HepG2 (cell line): ENCODE measurements around the gene PPP1R1A. TPM values are rescaled to one million over a fixed set of nuclear protein-coding genes. Genes with fewer than 3 reads are reported as not detected.

ENCODE experiments used
- ATAC-seq: fragments of 200-7000 bp; cut with Tn5 transposase; 3 replicates; pipeline ENCODE4 v1.9.1; 2020; ENCODE audit warnings: mild to moderate bottlenecking, moderate library complexity
- BruUV-seq: library from RNA; stranded (reverse); fragments of 400-500 nt; replicated peaks from 2 replicates; lab custom pipeline; 2021; lab: Mats Ljungman, UMichigan
- CTCF ChIA-PET: fragments of 300-600 bp; formaldehyde crosslinking; extraction: SDS; loops from one replicate; lab custom pipeline; 2021; ENCODE audit warnings: low total read pairs, inconsistent platforms, low intra/inter-chr PET ratio; lab: Yijun Ruan, JAX
- POLR2A ChIA-PET: fragments of 350-600 bp; sonication (Branson Sonifier 250); formaldehyde crosslinking; loops from one replicate; lab custom pipeline; 2020; ENCODE audit warnings: antibody characterized with exemption, inconsistent platforms; lab: Yijun Ruan, JAX
- DNase-seq: peaks from one replicate; pipeline ENCODE4 v3.0.0-alpha.2; 2015; ENCODE audit warnings: low spot score
- FAIRE-seq: peaks from 3 replicates; lab custom pipeline; 2011; peaks lifted over from hg19 to GRCh38; lab: Jason Lieb, UNC
- H2AFZ ChIP-seq: one replicate; pipeline ENCODE4 v1.6.1; 2011; ENCODE audit warnings: low read length, inconsistent platforms
- H3K27ac ChIP-seq: fragments of 300-600 bp; 3 replicates; pipeline ENCODE4 v1.8.0; 2011; ENCODE audit warnings: mixed run types, mild to moderate bottlenecking, mixed read lengths, low read length, inconsistent platforms; ENCODE audit not compliant: insufficient read depth; ENCODE audit errors: extremely low read length
- H3K27me3 ChIP-seq, 2 experiments: fragments of 200-600 bp in 1 of 2; 2 replicates in 1 of 2; 3 replicates in 1 of 2; pipeline versions ENCODE4 v1.6.0 to v1.8.0; 2011; ENCODE audit warnings: low read length in 2 of 2, mild to moderate bottlenecking in 2 of 2, moderate library complexity in 2 of 2, inconsistent platforms in 1 of 2; ENCODE audit not compliant: insufficient read depth in 2 of 2, control insufficient read depth in 1 of 2
- H3K36me3 ChIP-seq, 2 experiments: fragments of 200-600 bp in 1 of 2; replicated peaks in 1 of 2; 2 replicates in 1 of 2; 3 replicates in 1 of 2; pipeline versions ENCODE4 v1.5.1 to v1.8.0; 2011; ENCODE audit warnings: low read length in 2 of 2, inconsistent platforms in 1 of 2; ENCODE audit not compliant: insufficient read depth in 2 of 2, control insufficient read depth in 1 of 2
- H3K4me1 ChIP-seq: 2 replicates; pipeline ENCODE4 v1.5.1; 2012; ENCODE audit warnings: low read length, inconsistent platforms; ENCODE audit not compliant: insufficient read depth
- H3K4me2 ChIP-seq: 2 replicates; pipeline ENCODE4 v1.6.0; 2011; ENCODE audit warnings: low read depth, low read length, inconsistent platforms
- H3K4me3 ChIP-seq, 3 experiments: fragments of 200-600 bp in 1 of 3; sonication (generic), shearing (Covaris generic) in 1 of 3; replicated peaks in 1 of 3; 2 replicates each; pipeline ENCODE4 v1.5.1; 2011 to 2016; ENCODE audit warnings: low read length in 3 of 3, inconsistent platforms in 2 of 3, low read depth in 2 of 3, mild to moderate bottlenecking in 2 of 3, control low read depth in 1 of 3, mixed read lengths in 1 of 3; ENCODE audit not compliant: insufficient read depth in 1 of 3
- H3K79me2 ChIP-seq: one replicate; pipeline ENCODE4 v1.6.1; 2011; ENCODE audit warnings: low read length, inconsistent platforms; ENCODE audit not compliant: insufficient read depth
- H3K9ac ChIP-seq: 2 replicates; pipeline ENCODE4 v1.6.0; 2011; ENCODE audit warnings: mild to moderate bottlenecking, low read depth, low read length, inconsistent platforms; ENCODE audit not compliant: insufficient read depth
- H3K9me3 ChIP-seq: 2 replicates; pipeline ENCODE4 v1.5.1; 2012; ENCODE audit warnings: mild to moderate bottlenecking, low read length
- H4K20me1 ChIP-seq: 2 replicates; pipeline ENCODE4 v1.6.0; 2011; ENCODE audit warnings: inconsistent platforms, mild to moderate bottlenecking, low read length, moderate library complexity; ENCODE audit not compliant: insufficient read depth
- CBX1 ChIP-seq: IDR thresholded peaks from one replicate; pipeline ENCODE4 v1.6.1; 2016; ENCODE audit warnings: antibody characterized with exemption, low read depth
- MLLT10 ChIP-seq: sonication (generic); formaldehyde crosslinking; IDR thresholded peaks from 2 replicates; pipeline ENCODE4 v1.4.0; 2020; ENCODE audit warnings: missing genetic modification reagents
- NR2F2 ChIP-seq: IDR thresholded peaks from 2 replicates; pipeline ENCODE4 v1.6.1; 2012; ENCODE audit warnings: low read depth, inconsistent platforms, borderline replicate concordance
- PAF1 ChIP-seq: IDR thresholded peaks from 2 replicates; pipeline ENCODE4 v1.6.1; 2016; ENCODE audit warnings: missing genetic modification reagents, missing compliant biosample characterization
- TERF1 ChIP-seq: sonication (generic); formaldehyde crosslinking; IDR thresholded peaks from 2 replicates; pipeline ENCODE4 v1.8.0; 2022; ENCODE audit warnings: mild to moderate bottlenecking, missing genetic modification reagents, moderate library complexity
- ZNF644 ChIP-seq: IDR thresholded peaks from 2 replicates; pipeline ENCODE4 v1.6.1; 2016; ENCODE audit warnings: low read depth
- ZNF710 ChIP-seq: sonication (generic); formaldehyde crosslinking; IDR thresholded peaks from 2 replicates; pipeline ENCODE4 v1.5.0; 2020; ENCODE audit warnings: mild to moderate bottlenecking, missing genetic modification reagents, borderline replicate concordance
- WGBS: methylation state at CpG from one replicate; pipeline ENCODE4 v1.1.6; 2017; ENCODE audit warnings: low lambda C conversion rate; 5-methylcytosine and 5-hydroxymethylcytosine counted together
- in situ Hi-C: cut with HindIII; loops from 2 replicates; pipeline ENCODE4 v1.10.0; 2017; ENCODE audit warnings: low pct_unique_long_range_greater_than_20kb; ENCODE audit not compliant: extremely low pct_ligation_motif_present
- intact Hi-C: fragments of 100-400 bp; cut with micrococcal nuclease; formaldehyde crosslinking; loops from one replicate; pipeline ENCODE4 v1.10.0; 2022; ENCODE audit not compliant: unreplicated experiment
- polyA plus RNA-seq, 8 experiments: library from polyadenylated mRNA; depleted of rRNA in 3 of 8; stranded (reverse) in 7 of 8; unstranded in 1 of 8; fragments of >200 nt; fragmentation: Illumina TruSeq in 4 of 8; extraction: Trizol in 4 of 8; gene quantifications; 2 replicates each; pipeline versions ENCODE4 v1.2.1 to v1.2.3, GENCODE V29; 2011 to 2016; ENCODE audit warnings: low read depth in 4 of 8, missing spikeins in 1 of 8, mixed read lengths in 1 of 8; ENCODE audit not compliant: insufficient read depth in 1 of 8
- total RNA-seq, 5 experiments: library from RNA; depleted of rRNA; stranded (reverse); fragments of >200 nt; fragmentation: Illumina TruSeq; extraction: Trizol; gene quantifications; 2 replicates each; pipeline ENCODE4 v1.2.3, GENCODE V29; 2016; ENCODE audit warnings: low read depth in 1 of 5

PPP1R1A gene
- total and polyA plus RNA-seq, 2 of the 13 experiments (the other 11 are each of a cell fraction or from before 2014, with no cell fraction given): 0.20 TPM; not detected in 1

GRCh38 chr12:54565310-54565985, 23.0 kb downstream of the PPP1R1A start (continued):
- TF ChIP-seq ZNF710 (no peak), MLLT10 (CRISPR knock-in tag) (no peak)

- ATAC-seq: no peak
Measured at GRCh38 chr12:54564768-54565167, 23.7 kb downstream of the PPP1R1A start.

GRCh38 chr12:54563787-54564186, 24.7 kb downstream of the PPP1R1A start:
- Histone ChIP-seq H3K36me3 (no peaks in the 10 kb centered on the region), H3K27ac (no peak overlapping the region), H3K4me3 (no peak overlapping the region), H2AFZ (no peak overlapping the region), H3K9ac (no peak overlapping the region), H3K9me3 (no peaks in the 10 kb centered on the region), H3K27me3 (peaks cover 5 to 38% of the 10 kb centered on the region in 2 experiments; a peak in 4 of 5 replicates), H3K79me2 (no peaks in the 10 kb centered on the region), H4K20me1 (no peaks in the 10 kb centered on the region), H3K4me2 (no peak overlapping the region), H3K4me1 (no peaks in the 10 kb centered on the region)
- no peak for DNase-seq
- ChIA-PET POLR2A (no interaction called here), CTCF (no interaction called here)
- in situ Hi-C loops (no loop called here), intact Hi-C loops (no loop called here)
- TF ChIP-seq PAF1 (no peak), ZNF644 (no peak), TERF1 (CRISPR knock-in tag) (no peak), NR2F2 (no peak)
- ATAC-seq: no peak
- no peak for FAIRE-seq
- WGBS: 0% methylated on average over 1 of the region's 1 CpG
- BruUV-seq: no TSS peak

More at GRCh38 chr12:54564768-54565167, 23.7 kb downstream of the PPP1R1A start:
- WGBS: 2% methylated on average over 5 of the region's 5 CpGs
- Histone ChIP-seq H3K36me3 (no peaks in the 10 kb centered on the region), H3K9me3 (no peaks in the 10 kb centered on the region), H3K4me3 (no peak overlapping the region), H3K27ac (no peak overlapping the region), H3K79me2 (no peaks in the 10 kb centered on the region), H3K4me2 (no peak overlapping the region), H4K20me1 (no peaks in the 10 kb centered on the region), H2AFZ (no peak overlapping the region), H3K4me1 (no peaks in the 10 kb centered on the region), H3K27me3 (peaks cover 4 to 36% of the 10 kb centered on the region in 2 experiments; a peak in 4 of 5 replicates), H3K9ac (no peak overlapping the region)
- BruUV-seq: no TSS peak
- ChIA-PET CTCF (no interaction called here), POLR2A (no interaction called here)
- DNase-seq (no peak), FAIRE-seq (no peak)
- no peak for TF ChIP-seq CBX1
- in situ Hi-C loops: no loop called here
- intact Hi-C loops: no loop called here
